Fibroblast of the conjunctiva (primary cell): ENCODE results near the gene TTLL11.

Experiments used
- DNase-seq: peaks from one replicate; pipeline ENCODE4 v3.0.0-alpha.2; 2010; ENCODE audit warnings: low read depth

Gene TTLL11

DNA sequence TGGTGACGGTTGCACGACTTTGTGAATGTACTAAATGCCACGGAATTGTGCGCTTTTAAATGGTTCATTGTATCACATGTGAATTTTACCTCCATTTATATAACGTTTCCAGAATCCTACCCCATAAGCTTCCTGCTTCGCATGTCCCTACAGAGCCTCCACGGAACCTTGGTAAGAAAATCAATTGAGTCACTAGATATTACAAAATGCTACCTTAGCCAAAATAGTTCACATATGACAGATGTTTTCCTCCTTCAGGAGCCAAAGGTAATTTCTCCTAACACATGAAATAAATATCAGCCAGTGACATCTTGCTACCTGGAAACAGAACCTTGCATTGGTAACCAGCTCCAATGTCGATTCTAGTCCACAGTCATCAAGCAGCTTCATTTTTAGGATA is 125.1 kb downstream of the TTLL11 start:
- no peak for DNase-seq

DNA sequence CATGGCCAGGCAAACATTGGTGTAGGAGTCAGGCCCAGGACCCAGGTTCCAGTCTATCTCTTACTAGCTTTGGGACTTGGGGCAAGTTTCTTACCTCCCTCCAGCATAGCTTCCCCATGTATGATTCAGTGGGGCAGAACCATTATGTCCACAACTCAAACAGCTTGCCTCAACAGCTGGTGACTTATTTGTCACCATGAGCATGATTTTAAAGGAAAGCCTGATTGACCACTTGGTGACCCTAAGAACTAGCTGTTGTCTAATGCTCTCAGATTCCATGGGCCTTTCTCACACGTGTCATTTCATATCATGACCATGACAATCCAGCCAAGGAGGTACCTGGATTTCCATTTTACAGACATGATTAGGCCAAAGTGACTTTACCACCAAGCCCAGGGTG is 126.4 kb downstream of the TTLL11 start:
- DNase-seq: no peak

DNA sequence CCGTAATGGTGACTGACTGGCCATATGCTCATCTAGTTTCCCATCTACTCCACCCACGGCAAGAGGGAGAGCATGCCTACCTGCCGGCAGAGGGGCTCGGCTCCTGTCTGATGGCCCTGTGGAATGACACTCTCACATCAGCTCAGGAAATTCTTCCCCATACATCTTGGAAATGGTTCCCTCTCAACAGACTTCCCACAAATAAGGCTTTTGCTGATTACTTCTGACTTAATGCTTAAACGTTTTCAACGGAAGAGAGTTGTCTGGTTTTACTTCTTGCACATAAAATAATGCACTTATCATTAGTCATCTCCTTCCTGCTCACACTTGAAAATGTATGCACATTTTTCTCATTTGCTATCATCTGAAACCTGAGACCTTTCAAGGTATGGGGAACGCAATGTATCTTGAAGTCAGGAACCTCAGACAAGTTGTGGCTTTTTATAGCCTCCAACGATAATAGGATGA is 129.5 kb downstream of the TTLL11 start:
- no peak for DNase-seq

DNA sequence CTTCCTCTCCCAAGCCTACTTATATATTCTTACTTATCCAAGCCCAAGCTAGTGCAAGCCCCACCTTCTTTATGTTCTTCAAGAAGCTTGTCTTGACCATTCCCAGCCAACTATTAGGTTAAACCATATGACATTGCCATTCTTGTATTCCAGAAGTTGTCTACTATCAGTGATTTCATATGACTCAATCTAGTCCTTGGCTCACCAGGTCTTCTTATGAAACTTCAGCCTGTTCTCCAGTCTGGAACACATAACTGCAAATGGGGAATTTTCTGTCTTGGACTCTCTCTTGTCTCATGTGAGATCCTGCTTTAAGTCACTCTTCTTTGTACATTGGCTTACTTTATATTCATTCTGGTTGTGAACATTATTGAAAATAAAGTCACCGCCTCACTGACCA is 130.7 kb downstream of the TTLL11 start:
- no peak for DNase-seq

DNA sequence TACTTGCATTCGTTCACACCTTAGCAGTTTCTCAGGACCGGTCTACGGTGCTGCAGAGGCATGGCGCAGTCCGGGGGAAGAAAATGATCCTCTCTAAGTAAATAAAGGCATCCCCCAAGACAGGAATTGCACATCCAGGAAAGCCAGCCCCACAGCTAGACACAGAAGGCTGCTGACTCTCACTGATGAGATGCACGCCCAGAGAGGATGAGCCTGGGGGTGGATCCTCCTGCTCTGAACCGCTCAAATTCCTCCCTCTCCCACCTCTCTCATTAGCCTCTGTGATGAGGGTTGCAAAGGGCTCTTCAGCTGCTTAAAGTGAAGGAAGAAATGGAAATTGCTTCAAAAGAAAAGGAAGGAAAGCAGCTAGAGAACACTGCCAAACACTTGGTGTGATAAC is 132.4 kb downstream of the TTLL11 start:
- DNase-seq: no peak

DNA sequence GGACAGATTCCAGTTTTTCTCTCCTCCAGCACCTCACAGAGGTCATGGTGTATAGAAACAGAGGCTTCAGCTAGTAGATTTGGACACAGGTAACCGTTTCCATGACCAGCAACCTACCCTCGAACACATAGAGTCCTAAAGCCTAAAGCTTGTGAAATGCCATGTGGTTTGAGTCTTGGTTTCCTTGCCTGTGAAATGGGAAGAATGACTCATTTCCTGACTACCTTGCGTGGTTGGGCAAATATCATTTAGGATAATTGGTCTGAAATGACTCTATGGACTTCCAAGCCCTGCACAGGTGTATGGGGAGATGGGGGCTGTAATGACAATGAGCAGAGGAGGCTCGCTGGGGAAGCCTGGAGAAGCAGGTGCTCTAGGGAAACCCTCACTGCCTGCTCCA is 134.6 kb downstream of the TTLL11 start:
- DNase-seq: no peak

DNA sequence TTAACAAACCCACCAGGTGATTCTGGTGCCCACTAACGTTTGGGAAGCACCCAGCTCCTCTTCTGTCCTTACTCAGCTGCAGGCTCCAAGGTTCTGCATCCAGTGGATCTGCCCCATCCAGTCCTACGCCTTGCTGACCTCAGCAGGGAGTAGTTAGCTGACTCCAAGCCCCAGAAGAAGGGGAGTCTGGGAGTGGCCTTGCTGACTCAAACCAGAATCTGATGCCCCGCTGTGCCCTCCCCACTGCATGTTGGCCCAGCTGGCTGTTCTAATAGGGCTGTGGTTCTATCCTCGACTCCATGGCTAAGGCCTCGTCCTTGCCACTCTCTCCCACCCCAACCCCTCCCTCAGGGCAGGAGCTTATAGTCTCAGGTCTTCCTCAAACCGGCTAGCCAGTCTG is 136.3 kb downstream of the TTLL11 start:
- DNase-seq: no peak

DNA sequence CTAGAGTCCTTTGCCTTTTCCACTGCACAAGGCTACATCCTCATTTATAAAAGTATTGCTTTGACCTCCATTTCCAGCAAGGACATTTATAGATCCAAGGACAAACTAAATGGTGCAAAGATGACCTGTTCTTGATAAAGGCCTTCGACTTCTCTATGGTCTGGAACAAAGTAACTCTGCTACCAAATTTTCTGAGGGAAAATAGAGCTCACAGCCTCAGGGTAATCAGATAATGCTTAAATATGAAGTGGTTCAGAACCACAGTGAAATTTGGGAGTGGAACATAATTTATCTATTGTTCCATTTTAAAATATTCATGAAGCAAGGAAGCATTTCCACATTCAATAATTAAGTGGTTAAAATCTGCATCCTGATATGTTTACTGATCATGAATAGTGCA is 137.5 kb downstream of the TTLL11 start:
- DNase-seq: no peak

DNA sequence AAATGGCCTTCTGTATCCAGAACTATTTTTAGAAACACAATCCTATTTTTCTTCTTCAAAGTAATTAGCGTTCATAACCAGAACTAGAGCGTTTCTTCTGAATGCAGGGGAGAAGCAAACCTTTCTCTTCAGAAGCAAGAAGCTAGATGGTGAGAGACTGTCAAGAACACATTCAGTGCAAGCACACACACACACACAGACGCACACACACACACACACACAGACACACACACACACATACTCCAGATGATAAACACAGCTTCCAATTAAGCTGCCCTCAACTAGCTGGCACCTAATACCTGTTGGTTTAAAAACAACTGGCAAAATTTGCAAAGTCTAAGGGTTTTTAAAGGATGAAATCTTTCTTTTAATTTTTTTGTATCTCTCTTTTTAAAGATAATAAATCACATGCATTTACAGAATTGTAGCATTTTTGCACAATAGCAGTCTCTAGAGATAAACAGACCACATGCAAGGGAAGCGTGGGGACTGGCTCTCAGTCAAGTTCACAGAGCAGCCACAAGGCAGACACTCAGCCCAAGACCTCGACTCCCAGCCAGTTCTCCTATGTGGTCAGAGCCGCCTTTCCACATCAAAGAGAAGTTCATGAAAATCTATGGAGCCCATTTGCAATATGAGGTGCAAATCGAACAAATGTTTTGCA is 138.5 kb downstream of the TTLL11 start:
- no peak for DNase-seq

DNA sequence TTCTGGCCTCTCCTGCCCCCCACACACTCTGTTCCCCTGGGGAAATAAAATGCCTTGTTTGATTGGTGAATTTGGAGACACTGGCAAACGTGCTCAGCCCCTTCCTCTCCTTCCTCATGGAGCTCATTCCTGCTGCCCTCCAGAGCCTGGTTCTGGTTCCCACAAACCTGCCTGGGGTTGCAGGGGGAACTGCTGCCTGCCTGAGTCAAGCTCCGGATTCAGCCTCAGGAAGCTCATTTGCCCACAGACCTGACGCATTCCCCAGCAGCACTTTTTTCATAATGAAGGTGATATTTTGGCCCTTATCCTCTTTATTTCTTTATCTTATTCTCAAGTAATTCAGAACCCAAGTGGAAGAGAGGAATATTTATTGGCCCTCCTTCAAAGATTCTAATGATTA is 140.5 kb downstream of the TTLL11 start:
- no peak for DNase-seq

DNA sequence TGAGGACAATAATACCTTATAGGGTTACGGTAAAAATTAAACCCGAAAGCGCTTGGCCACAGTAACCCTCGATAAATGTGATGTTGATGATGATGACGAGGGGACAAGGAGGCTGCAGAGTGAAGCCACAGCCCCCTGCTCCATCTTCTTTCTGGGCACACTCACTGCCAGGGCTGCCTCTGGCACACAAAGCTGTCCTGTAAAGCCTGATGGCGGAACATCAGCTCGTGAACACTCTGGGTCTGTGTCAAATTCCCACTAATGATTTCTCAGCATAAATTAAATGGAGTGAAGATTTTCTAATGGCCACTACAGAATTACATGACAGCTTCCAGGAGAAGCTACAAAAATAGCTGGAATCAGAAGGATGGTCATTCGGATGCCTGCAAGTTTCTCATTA is 142.2 kb downstream of the TTLL11 start:
- DNase-seq: no peak

DNA sequence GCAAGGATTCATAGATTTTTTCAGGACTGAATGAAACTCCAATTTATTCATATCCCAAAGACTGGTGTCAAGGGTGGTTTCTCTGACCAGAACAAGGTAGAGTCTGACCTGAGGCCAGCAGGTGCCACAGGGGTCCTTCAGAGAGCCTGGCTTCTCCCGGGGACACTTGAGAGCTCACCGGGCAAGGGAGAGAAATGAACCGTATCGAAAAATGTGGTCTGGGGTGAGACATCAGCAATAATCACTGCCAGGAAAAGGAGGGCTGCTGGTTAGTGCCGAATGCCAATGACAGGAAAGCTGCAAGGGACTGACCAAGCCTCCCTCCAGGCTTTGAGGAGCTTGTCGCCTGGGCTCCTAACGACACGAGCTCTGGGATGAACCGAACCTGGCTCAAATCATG is 142.7 kb downstream of the TTLL11 start:
- no peak for DNase-seq

DNA sequence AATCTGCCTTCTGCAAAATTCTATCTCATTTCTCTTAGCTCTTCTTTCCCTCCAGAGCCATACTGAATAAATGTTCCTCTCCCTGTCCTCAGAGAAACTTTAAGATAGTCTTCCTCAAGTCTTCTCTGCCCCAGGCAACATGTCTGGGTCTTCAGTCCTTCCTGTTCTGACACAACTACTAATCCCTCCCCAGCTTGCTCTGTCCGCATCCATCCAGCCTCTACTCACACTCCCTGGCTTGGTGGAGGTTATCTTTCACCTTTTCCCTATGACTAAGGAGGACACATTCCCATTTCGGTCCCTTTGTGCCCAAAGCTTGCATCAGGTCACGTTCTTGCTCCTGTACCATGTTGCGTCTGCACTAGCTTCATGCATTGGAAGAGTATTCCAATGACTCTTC is 143.3 kb downstream of the TTLL11 start:
- DNase-seq: no peak

DNA sequence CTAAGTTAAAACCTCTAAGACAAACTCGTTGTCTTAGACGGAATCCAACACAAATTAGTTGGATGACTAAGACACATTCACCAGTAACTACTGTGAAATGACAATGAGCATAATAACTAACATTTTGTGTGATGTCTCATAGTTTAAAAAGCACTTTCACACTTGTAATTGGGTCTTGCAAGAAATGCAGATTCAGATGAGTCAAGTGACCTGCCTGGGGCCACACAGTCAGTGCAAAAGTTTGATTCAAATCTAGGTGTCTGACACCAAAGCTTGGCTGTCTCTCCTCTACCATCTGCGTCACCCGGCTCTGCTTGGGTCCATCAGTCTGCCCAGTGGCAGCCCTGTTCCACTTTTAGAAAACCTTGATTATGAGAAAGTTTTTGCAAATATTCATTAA is 143.7 kb downstream of the TTLL11 start:
- no peak for DNase-seq

DNA sequence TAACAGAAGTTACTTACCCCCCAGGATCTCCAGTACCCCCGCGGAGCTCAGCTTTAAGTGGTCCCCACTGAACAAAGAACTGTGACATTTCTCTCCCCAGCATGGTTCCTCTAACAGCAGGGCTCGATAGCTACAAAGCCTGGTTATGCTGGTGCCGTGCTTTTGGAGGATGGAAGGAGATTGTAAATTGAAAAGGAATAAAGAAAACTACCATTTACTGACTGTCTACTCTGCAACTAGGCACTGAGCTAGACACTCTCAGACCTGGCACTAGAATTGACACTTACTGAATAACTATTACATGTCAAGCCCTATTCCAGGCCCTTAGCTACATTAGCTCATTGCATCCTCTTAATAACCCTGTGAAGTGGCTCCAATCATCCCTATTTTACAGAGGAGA is 145.3 kb downstream of the TTLL11 start:
- DNase-seq: no peak

DNA sequence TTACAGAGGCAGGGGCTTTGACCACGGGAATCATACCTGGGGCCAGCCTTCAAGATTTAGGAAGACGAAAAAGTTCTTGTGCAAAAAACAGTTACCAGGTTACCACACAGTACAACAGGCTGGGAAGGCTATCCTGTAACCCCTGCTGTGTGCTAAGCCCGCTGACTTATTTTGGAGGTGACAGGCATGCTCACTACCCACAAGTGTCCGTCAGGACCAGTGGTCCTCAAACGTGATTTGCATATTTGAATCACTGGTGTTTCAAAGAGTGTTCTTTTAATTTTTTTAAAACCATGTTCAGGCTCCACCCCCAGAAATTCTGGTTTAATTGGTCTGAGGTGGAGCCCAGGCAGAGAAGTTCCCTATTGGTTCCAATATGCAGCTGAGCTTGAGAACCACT is 146.6 kb downstream of the TTLL11 start:
- no peak for DNase-seq

DNA sequence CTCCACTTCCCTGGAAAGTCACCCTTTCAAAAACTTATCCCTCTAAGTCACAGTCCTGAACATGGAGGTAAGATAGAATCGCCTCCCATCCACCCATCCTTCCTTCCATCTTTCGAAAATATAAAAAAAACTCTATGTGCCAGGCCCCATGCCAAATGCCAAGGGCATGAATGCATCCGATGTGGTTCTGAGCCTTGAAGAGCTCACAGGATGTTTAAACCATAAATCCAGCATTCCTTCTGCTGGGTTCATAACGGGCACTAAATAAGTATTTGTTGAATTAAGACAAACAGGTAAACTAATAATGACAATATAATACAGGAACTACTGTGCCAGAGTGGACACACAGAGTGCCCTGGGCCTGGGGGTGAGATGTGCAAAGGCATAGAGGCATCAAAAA is 147.3 kb downstream of the TTLL11 start:
- DNase-seq: no peak

DNA sequence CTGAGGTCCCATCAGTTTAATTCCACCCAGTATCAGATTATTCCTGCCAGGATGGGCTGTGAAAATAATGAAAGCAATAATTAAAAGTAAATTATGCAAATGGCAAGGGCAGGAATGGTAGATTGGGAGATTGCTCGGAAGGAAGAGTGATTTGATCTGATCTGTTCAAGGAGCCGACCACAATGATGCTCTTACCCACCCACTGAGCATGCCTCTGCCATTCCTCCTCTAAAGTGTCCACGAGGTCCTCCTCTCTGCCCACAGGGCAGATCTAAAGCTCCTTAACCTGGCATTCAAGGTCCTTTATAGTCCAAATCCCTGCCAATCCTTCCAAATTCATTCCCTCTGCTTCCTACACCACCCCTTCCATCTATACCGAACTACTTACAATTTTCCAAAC is 147.8 kb downstream of the TTLL11 start:
- DNase-seq: no peak

DNA sequence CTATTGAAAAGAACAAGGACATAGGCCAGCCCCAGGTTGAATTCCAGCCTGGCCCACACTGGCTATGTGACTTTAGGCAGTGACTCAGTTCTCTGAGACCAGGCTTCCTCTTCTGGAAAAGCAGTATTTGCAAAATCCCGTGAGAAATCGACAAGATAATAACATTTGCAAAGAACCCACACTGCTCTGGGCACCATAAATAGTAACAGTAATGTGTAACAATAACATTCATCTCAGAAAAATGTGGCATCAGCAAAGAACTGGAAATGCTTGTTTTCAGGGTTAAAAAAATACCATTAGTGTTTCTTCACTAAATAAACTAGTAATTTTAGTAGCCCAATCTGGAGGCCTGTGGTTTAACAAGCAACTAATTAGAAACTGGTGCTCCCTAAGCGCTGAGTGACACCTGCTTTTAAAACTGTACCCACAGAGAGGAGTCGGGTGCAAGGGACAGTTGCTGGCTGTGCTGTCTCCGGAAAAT is 148.4 kb downstream of the TTLL11 start:
- DNase-seq: no peak

DNA sequence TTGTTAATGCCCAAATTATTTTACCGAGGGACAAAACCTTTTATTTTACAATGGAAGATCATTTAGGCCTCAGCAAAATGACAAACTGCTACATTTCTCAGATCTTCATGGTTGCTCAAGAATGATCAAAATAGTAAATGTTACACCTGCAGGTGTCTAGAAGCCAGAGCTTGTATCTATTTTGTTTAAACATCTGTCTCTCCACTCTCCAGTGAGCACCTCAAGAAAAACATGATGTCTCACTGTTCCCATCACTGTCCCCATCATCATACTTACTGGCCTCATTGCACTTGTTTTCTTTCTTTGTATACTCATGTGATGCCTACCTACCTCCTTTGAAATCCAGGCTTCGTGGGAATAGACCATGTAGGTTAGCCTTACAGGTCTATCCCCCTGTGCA is 149.6 kb downstream of the TTLL11 start:
- DNase-seq: no peak

DNA sequence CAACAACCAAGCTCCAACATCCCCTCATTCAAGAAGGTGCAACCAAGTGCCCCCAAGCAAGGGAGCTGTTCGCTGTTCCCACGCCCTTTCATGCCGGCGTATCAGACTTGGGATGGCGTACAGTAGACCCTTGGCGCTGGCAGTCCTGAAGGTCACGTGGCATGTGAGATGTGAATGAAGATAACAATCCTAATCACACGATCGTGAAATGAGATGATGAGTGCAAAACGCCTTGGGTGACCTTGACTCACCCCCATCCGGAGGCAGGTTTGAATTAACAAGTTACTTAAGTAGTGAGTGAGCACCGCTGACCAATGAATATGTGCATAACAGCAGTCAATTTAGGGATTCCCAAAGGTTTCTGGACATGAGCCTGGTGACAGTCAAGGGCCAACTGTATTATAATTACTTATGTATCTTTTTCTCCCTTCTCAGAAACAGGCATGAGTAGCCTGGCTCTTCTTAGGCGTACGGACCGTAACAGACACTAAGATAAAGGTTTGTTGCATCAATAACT is 150.2 kb downstream of the TTLL11 start:
- no peak for DNase-seq

DNA sequence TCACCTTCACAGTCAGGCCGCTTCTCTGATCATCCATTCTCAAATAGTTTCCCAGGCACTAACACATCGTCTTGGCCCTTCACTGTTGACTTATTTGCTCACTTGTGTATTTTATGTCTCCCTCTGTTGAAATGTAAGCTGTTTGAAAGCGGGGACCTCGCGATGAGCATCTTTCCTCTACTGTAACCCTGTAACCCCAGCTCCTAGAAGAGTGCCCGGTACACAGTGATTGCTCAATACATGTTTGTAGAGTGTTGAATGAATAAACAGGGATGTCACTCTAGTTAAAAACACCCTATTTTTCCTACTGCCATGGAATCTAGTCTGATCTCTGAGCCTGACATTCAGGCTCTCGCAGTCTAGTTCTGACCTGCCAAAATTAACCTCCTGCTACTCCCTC is 150.8 kb downstream of the TTLL11 start:
- no peak for DNase-seq

DNA sequence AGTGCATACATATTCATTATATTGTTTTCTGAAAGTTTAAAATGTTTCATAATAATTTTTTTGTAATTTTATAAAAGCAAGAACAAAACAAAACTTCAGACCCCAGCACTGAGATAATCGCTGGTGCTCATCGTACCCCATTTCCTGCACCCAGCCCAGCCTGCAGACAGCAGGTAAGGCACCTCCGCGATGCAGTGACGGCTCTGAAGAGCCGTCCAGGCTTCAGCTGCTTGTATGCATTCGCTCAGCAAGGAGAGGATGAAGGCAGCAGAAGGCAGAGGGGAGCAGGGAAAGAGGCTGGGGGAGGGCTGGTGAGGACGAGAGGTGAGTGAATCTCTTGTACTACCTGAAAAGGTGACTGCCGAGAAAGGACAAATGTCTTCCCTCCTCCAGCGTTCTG is 153.5 kb downstream of the TTLL11 start:
- DNase-seq: no peak

DNA sequence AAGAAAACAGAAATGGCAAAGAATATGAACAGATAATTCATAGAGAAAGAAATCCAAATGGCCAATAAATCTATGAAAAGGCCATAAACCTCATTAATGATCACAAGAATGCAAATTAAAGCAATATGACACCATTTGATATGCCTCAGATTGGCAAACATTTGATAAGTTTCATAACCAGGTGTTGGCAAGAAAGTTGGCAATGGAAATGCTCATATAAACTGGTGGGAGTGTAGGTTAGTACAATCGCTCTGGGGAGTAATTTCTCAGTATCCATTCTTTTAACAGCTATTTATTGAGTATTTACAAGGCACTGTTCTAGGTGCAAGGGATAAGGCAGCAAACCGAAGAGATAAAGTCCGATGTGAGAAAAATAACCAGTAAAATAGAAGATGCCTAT is 154.5 kb downstream of the TTLL11 start:
- no peak for DNase-seq
